ENCODE results near the gene MAPK8. TPM values are rescaled to one million over a fixed set of nuclear protein-coding genes. Genes with fewer than 3 reads are reported as not detected.

The MAPK8 gene
- total RNA-seq, 1 donor from 2014 or later, result 47.4 TPM

GRCh38 chr10:48285710-48286109 lies 20.8 kb upstream of the MAPK8 start:
- Mint-ChIP-seq H3K27ac (ENCODE audit: unreplicated experiment) (no peak overlapping the region), H3K4me1 (ENCODE audit: low read depth, unreplicated experiment) (peaks cover 16% of the 10 kb centered on the region), H3K36me3 (ENCODE audit: low read depth, unreplicated experiment) (no peaks in the 10 kb centered on the region), H3K9me3 (ENCODE audit: unreplicated experiment) (peaks cover 17% of the 10 kb centered on the region), H3K27me3 (ENCODE audit: low read depth, unreplicated experiment) (peaks cover 16% of the 10 kb centered on the region), H3K4me3 (ENCODE audit: unreplicated experiment) (no peak overlapping the region)
- Histone ChIP-seq H3K79me2 (ENCODE audit: insufficient read depth, low read length) (no peaks in the 10 kb centered on the region), H3K36me3 (ENCODE audit: insufficient read depth, low read length) (no peaks in the 10 kb centered on the region), H3K4me3 (ENCODE audit: insufficient read depth, low read depth, low read length) (no peak overlapping the region), H4K20me1 (ENCODE audit: insufficient read depth, low read length) (no peaks in the 10 kb centered on the region), H3K9ac (ENCODE audit: low read length) (no peak overlapping the region), H3K27ac (ENCODE audit: low read depth, low read length) (no peak overlapping the region), H3K4me2 (ENCODE audit: low read length) (no peak overlapping the region), H2AFZ (ENCODE audit: low read depth, low read length) (no peak overlapping the region), H3K4me1 (ENCODE audit: insufficient read depth, low read length) (no peaks in the 10 kb centered on the region), H3K9me3 (ENCODE audit: insufficient read depth, low read depth, low read length) (no peaks in the 10 kb centered on the region), H3K27me3 (ENCODE audit: insufficient read depth, low read length) (peaks cover 7% of the 10 kb centered on the region)
- no peak for DNase-seq (ENCODE audit: low read depth)
- TF ChIP-seq CTCF (IDR thresholded peaks at IDR 0.05; ENCODE audit: insufficient read depth, low read depth, low read length), result no peak
- no peak for TF ChIP-seq EZH2 (IDR thresholded peaks at IDR 0.05; ENCODE audit: insufficient read depth, low read length)
- FAIRE-seq, result no peak

- H3K36me3 Mint-ChIP-seq (ENCODE audit: low read depth, unreplicated experiment), result no peaks in the 10 kb centered on the region
- no peak overlapping the region for H3K27ac Mint-ChIP-seq (ENCODE audit: unreplicated experiment)
- peaks cover 4% of the 10 kb centered on the region for H3K4me1 ChIP-seq (ENCODE audit: insufficient read depth, low read length)
- H3K27ac ChIP-seq (ENCODE audit: low read depth, low read length), result no peak overlapping the region
- FAIRE-seq (no peak), DNase-seq (ENCODE audit: low read depth) (no peak)
- H3K4me3 Mint-ChIP-seq (ENCODE audit: unreplicated experiment), result no peak overlapping the region
- H3K4me2 ChIP-seq (ENCODE audit: low read length), result no peak overlapping the region
- no peaks in the 10 kb centered on the region for H3K79me2 ChIP-seq (ENCODE audit: insufficient read depth, low read length)
- H3K4me1 Mint-ChIP-seq (ENCODE audit: low read depth, unreplicated experiment), result peaks cover 20% of the 10 kb centered on the region
- no peaks in the 10 kb centered on the region for H3K9me3 ChIP-seq (ENCODE audit: insufficient read depth, low read depth, low read length)
- TF ChIP-seq EZH2 (IDR thresholded peaks at IDR 0.05; ENCODE audit: insufficient read depth, low read length), result no peak
- no peak for TF ChIP-seq CTCF (IDR thresholded peaks at IDR 0.05; ENCODE audit: insufficient read depth, low read depth, low read length)
- peaks cover 7% of the 10 kb centered on the region for H3K27me3 ChIP-seq (ENCODE audit: insufficient read depth, low read length)
- no peaks in the 10 kb centered on the region for H3K36me3 ChIP-seq (ENCODE audit: insufficient read depth, low read length)
- peaks cover 12% of the 10 kb centered on the region for H3K9me3 Mint-ChIP-seq (ENCODE audit: unreplicated experiment)
- H3K4me3 ChIP-seq (ENCODE audit: insufficient read depth, low read depth, low read length), result no peak overlapping the region
- H3K27me3 Mint-ChIP-seq (ENCODE audit: low read depth, unreplicated experiment), result peaks cover 16% of the 10 kb centered on the region
- H3K9ac ChIP-seq (ENCODE audit: low read length), result no peak overlapping the region
- H2AFZ ChIP-seq (ENCODE audit: low read depth, low read length), result no peak overlapping the region
- H4K20me1 ChIP-seq (ENCODE audit: insufficient read depth, low read length), result no peaks in the 10 kb centered on the region
Observed at GRCh38 chr10:48286356-48286755, 20.1 kb upstream of the MAPK8 start.

DNA sequence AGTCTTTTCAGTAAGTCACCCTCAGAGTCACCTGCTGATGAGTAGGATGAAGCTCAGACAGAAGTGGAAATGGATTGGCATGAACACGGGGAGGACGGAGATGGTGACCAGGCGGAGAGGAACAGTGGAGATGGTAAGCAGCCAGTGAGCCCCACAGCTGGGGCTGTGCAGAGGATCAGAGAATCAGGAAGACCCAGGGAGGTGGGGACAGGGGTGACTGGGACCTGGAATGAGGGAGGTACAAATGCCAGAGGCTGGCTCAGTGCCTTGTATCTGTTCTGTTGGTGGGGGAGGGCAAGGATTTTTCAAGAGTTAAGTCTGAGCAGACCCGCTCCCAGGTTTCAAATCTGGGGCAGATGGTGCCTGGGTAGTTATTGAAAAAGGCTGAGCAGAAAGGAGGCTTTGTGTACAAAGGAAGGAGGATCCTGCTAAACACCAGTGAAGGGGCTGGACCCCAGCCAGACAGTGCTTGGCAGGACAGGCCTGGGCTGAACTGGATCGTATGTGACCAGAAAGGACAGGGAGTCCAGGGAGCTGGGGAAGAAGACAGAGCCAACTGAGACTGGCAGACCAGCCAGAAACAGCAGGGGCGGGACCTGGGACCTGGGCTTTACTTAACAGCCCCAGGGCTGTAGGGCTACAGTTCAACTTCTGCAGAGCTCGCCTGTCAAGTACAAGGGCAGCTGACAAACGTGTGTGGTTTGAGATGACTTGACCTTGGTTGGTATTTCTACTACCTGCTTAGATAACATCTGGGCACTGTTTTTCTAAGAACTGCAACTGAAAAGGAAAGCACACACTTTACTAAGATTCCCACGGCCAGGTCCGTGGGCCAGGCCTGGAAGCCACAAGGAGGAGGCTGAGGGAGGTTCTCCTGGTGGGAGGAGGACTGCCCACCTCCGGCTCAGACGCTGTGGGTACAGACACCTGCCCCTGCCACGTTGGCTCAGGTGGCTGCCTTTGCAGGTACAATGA lies 18.8 kb upstream of the MAPK8 start:
- H3K27ac Mint-ChIP-seq (ENCODE audit: unreplicated experiment), result no peak overlapping the region
- H3K9ac ChIP-seq (ENCODE audit: low read length), result no peak overlapping the region
- DNase-seq (ENCODE audit: low read depth), result no peak
- no peaks in the 10 kb centered on the region for H3K79me2 ChIP-seq (ENCODE audit: insufficient read depth, low read length)
- peaks cover 4% of the 10 kb centered on the region for H3K4me1 ChIP-seq (ENCODE audit: insufficient read depth, low read length)
- H3K4me1 Mint-ChIP-seq (ENCODE audit: low read depth, unreplicated experiment), result peaks cover 22% of the 10 kb centered on the region
- peaks cover 10% of the 10 kb centered on the region for H3K9me3 Mint-ChIP-seq (ENCODE audit: unreplicated experiment)
- no peak overlapping the region for H3K4me2 ChIP-seq (ENCODE audit: low read length)
- no peak overlapping the region for H3K4me3 ChIP-seq (ENCODE audit: insufficient read depth, low read depth, low read length)
- TF ChIP-seq CTCF (IDR thresholded peaks at IDR 0.05; ENCODE audit: insufficient read depth, low read depth, low read length) (no peak), EZH2 (IDR thresholded peaks at IDR 0.05; ENCODE audit: insufficient read depth, low read length) (no peak)
- FAIRE-seq, result no peak
- no peaks in the 10 kb centered on the region for H3K36me3 Mint-ChIP-seq (ENCODE audit: low read depth, unreplicated experiment)
- no peaks in the 10 kb centered on the region for H3K9me3 ChIP-seq (ENCODE audit: insufficient read depth, low read depth, low read length)
- H4K20me1 ChIP-seq (ENCODE audit: insufficient read depth, low read length), result no peaks in the 10 kb centered on the region
- H3K27ac ChIP-seq (ENCODE audit: low read depth, low read length), result no peak overlapping the region
- H2AFZ ChIP-seq (ENCODE audit: low read depth, low read length), result no peak overlapping the region
- H3K36me3 ChIP-seq (ENCODE audit: insufficient read depth, low read length), result no peaks in the 10 kb centered on the region
- peaks cover 16% of the 10 kb centered on the region for H3K27me3 Mint-ChIP-seq (ENCODE audit: low read depth, unreplicated experiment)
- peaks cover 7% of the 10 kb centered on the region for H3K27me3 ChIP-seq (ENCODE audit: insufficient read depth, low read length)
- H3K4me3 Mint-ChIP-seq (ENCODE audit: unreplicated experiment), result no peak overlapping the region
